ENCODE results near the gene CUEDC2.

CUEDC2 gene

DNA sequence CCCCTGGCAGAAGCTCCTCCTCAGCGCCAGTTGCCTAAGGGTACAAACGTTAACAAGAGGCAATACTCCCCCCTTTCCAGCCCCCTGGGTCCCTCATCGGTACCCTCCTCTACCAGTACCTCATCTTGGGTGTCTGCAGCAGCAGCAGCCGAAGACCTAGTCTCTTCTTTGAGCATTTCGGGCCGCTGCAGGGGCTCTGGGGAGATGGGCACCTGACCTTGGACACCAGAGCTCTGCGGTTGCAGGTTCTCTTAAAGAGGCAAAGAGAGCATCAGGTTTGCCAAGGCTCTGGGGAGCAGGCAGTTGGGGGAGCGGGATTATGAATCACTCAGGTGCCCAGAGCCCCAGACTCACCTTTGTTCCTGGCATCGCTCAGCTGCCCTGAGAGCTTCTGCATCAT lies 8.2 kb downstream of the CUEDC2 start:
- no peak for DNase-seq

DNA sequence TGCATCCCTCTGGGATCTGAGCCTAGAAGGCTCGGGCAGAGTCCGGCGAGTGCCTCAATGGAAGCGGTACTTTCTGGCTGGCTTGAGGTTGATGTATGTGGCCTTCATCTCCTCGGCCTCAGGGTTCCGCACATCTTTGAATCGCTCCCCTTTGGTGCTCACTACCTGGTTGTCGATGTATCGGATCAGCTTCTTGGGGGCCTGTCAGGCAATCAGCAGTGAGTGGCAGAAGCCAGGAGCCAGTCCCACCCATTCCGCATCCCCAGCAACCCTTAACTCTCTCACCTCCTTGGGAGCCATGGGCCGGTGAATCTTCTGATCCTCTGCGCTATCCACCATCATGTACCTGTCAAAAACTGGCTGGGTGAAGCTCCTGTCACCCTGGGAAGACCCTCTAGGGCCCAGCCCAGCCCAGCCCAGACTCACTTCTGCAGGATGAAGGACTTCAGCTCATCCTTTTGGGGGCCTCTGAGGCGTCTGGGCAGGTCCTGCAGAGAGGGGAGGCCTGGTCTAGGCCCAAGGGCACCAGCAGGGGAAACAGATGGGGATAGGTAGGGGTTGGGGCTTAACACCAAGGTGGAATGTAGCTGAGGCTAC lies 8.9 kb downstream of the CUEDC2 start:
- no peak for DNase-seq

DNA sequence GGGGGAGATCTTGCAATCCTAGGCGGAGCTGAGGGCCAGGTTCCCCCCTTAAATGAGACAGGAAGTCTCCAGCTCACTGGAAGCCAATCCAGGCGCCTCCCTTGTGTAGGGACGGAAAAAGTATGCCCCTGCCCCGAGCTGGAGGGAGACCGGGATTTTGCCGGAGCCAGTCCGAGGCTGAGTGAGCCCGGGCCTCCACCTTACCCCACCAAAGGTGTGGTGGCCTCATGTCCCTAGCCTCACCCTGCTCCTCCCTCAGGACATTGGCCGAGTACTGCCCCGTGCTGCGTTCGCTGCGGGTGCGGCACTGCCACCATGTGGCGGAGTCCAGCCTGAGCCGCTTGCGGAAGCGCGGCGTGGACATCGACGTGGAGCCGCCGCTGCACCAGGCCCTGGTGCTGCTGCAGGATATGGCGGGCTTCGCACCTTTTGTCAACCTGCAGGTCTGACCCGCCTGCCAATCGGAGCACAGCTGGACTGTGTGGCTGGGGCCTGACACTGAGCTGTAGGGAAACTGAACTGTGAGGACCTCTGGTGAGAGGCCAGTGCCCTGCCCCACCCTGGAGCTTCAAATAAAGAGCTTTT lies 9.7 kb downstream of the CUEDC2 start:
- DNase-seq = peak; percentile 54

DNA sequence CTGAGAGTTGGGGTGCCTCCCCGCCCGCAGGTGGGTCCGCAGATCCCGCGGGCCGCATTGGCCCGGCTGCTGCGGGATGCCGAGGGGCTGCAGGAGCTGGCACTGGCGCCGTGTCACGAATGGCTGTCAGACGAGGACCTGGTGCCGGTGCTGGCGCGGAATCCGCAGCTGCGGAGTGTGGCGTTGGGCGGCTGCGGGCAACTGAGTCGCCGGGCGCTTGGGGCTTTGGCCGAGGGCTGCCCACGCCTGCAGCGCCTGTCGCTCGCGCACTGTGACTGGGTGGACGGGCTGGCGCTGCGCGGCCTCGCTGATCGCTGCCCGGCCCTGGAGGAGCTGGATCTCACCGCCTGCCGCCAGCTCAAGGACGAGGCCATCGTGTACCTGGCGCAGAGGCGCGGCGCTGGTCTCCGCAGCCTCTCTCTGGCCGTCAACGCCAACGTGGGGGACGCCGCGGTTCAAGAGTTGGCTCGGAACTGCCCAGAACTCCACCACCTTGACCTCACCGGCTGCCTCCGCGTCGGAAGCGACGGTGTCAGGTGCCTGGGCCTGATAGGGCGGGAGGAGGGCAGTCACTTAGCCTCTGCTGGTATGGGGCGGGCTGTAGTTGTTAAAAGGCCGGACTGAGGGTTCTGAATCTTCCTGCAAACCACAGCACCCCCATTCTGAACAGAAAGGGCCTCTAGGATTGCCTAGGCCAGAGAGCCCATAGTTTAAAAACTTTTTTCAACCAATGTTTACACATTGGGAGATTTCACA lies 10.4 kb downstream of the CUEDC2 start:
- DNase-seq = no peak

DNA sequence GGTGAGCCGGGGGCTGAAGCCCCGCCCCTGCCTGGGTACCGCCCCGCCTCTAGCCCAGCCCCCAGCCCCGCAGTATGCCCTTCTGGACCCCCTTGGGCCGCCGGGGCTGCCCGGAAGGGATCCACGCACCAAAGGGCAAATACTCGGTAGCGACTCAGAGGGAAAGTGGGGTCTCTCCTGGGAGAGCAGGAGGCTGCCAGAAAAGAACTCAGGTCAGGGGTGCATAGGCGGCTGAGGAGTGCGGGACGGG lies 10.9 kb downstream of the CUEDC2 start:
- DNase-seq = no peak

DNA sequence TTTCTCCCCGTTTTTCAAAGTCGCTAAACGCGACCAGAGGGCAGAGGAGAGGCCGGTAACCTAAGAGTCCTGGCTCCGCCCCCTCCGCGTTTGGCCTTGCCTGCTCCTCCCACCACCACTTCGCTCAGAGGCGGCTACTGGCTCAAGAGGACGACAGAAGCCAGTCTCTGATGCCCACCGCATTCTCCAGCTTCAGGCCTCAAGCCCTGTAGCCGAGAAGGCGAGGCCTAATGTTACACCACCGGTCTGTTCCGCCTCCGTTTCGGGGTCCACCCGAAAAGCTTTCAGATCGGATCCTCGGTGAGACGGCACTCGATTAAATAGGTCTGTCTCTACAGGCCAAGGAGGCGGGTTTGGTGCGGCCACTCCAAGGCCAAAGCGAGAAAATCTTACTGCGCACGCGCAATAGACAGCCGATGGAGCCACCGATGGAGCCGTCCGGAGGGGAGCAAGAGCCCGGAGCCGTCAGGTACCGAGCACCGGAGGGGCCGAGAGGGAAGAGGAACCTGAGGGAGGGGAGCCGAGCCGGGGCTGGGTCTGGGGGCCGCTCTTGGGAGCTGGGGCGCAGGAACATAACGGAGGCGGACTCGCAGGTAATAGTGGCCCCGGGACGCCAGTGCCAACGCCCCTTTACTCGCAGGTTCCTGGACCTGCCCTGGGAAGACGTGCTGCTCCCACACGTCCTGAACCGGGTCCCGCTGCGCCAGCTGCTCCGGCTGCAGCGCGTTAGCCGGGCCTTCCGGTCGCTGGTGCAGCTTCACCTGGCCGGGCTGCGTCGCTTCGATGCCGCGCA lies 11.5 kb downstream of the CUEDC2 start, which contains the start of gene FBXL15:
Gene FBXL15, plus strand, starts transcription at position 123 of the 793 bp plus-strand sequence. Its CDS starts 294 bp downstream, at position 417.
- DNase-seq = peak; percentile 91

DNA sequence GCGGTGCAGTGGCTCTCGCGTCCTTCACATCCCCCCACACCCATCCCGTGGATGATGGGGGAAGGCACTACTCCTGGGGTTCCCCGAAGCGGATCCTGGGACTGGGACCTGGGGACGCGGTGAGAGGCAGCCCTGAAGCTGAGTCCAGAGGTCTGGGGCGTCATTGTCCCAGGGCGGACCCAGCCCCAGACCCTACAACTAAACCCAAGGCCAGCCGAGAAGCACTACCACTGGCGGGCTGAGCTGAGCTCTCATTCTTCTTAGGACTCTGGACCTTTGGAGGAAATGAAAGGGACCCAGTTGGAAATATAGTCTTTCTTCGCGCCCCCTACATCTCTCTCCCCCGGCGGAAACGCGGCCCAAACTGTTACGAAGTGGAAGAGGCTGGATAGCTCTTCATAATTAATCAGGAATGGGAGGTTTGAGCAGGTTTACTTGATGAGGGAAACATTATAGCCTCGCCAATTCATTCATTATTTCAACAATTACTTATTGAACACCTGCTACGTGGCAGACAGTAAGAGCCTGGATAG lies 12.1 kb downstream of the CUEDC2 start:
- DNase-seq = no peak

DNA sequence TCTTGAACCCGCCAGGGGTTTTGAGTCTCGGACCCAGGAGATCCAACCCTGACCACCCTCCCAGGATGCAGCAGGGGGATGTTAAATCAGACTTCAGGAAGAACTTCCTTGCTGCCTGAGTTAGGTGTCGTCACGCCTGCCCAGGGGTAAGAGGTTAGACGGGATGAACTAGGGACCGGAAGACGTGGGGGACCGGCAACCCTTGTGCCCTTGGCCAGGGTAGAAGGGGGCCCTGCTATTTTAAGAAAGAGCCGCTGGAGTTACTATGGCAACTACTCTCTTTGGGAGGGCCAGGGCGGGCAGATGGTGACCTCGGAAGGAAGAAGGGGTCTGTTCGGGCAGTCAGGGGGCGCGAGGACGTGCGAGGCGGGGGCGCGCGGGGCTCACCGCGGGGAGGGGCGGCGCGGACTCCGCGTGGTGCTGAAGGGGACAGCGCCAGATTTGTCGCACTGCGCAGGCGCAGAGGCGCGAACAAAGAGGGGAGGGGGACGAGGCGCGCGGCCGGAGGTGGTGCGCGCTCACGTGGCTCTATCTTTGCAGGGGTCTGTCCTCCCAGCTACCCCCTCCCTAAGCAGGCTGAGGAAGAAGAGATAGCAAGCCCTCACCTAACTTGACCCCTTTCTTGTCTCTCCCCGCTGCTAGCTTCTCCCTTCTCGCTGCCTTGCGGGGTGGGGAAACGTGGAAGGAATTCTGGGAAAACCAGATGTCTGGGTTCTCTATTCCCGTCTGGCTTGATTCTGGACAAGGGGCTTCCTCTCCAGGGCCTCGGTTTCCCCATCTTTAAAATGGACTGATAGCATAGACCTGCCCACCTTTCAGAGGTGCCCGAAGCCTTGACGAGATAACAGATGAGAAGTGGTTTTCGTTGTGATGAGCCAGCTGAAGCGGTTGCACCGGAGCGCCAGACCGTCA lies 12.8 kb downstream of the CUEDC2 start:
- DNase-seq = peak; percentile 66

DNA sequence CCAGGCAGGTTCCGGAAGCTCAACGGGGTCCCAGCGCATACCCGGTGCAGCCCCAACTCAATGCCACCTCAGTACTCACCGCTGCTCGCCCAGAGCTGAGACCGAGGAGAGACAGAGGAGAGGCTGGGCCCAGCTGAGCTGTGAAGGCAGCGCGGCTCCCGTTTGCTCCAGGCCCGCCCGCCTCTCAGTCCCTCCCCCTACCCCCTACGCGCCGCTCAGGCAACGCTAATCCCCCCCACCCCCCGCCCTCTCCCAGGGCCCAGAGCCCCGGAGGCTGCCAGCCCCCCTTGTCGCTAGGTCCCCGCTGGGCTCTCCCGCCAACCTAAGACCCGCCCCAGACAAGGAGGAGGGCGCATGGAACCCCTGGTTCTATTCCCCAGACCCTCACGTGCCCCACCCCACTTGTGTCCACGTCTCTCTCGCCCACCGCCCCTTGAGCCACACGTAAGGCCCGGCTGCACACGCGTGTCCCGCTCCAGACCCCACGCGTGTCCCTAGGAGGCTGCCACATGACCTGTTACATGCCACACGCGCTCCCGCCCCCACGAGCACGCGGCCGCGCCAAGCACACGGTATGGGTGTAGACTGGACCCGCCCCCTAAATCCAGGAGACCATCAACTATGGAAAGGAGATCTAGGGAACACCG lies 13.6 kb downstream of the CUEDC2 start, which contains the start of gene PSD:
Gene PSD, minus strand, starts transcription at position 164 of the 647 bp plus-strand sequence. CDS start 1,747 bp downstream, outside the sequence.
- no peak for DNase-seq

DNA sequence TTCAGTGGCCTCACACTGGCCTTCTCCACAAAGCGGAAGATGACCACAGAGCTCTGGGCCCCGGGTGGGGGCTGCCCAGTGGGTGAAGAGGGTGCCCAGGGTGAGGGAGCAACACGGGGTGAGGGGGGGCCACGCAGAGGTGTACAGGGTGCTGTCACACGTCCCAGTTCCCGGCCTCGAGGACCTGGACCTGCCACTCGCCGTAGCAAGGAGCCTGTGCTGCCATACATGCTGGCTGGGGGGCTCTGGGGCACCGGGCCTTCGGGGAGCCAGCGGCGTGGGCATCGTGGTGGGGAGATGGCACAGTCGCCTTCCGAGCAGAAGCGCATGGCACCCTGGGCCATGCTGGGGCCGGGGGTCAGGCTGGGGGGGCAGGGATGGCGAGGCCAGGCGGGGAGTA lies 15.7 kb downstream of the CUEDC2 start:
- DNase-seq = no peak

DNA sequence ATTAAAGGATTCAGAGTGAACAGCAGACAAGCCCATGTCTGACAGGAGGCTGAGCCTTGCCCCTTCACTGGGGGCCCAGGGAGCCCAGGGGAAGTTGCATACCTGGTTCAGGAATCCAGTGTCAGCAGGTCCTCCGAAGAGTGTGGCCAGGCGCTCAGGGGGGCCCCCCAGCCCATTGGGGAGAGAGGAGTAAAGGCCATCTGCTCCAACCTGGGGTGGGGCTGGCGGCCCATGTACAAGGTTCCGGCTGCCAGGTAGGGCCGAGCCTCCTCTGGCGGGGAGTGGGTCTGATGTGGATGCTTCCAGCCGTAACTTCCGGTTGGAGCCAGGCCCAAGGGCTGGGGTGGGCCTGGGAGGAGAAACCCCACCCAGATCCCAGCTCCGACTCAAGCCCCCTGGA lies 16.1 kb downstream of the CUEDC2 start:
- DNase-seq = no peak

DNA sequence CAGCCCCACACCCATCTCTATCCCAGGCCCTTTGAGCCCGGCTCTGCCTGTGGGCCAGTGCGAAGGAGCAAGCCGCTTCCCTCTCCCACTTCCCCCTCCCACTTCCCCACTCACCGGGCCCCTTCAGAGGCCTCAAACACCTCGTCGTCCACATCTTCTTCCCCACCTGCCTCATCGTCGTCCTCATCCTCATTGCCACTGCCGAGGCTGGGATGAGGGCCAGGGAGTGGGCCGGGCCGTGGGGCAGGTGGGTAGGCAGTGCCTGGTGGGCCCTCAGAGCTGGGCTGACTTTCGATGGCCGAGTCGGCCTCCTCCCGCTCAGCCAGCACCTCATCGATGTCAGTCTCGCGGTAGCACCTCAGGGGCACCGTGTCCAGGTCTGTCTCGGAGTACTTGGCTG lies 17.6 kb downstream of the CUEDC2 start:
- no peak for DNase-seq

DNA sequence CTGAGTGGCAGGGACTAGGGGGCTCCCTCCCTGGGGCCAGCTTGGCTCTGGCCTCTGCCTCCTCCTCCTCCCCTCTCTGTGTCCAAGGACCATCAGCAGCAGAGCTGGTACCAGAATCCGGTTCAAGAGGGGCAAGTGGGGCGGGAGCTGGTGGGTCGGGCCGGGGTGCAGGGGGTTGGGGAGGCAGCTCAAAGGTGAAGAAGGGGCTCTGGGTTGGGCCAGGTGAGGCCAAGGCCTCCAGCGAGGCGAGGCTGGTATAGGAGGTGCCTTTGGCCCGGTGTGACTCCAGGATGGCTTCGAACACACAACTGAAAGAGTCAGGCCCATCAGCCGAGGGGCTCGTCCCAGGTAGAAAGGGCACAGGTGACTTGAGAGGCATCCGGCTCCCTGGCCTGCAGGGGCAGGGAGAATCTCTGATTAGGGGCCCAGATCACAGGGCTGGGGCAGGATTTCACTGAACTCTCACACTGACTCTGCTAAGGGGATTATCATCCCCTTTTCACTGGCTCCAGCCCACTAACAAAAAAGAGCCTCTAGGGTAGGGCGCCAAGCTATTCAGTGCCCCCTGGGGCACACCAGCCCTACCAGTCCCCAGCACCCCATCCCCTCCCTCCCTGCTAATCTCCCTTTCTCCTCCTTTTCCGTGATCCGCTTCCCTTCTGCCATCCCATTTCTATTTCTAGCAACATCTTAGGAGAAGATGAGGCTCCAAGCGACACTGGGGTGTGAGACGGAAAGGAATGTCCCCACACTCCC lies 18.4 kb downstream of the CUEDC2 start:
- DNase-seq = no peak

DNA sequence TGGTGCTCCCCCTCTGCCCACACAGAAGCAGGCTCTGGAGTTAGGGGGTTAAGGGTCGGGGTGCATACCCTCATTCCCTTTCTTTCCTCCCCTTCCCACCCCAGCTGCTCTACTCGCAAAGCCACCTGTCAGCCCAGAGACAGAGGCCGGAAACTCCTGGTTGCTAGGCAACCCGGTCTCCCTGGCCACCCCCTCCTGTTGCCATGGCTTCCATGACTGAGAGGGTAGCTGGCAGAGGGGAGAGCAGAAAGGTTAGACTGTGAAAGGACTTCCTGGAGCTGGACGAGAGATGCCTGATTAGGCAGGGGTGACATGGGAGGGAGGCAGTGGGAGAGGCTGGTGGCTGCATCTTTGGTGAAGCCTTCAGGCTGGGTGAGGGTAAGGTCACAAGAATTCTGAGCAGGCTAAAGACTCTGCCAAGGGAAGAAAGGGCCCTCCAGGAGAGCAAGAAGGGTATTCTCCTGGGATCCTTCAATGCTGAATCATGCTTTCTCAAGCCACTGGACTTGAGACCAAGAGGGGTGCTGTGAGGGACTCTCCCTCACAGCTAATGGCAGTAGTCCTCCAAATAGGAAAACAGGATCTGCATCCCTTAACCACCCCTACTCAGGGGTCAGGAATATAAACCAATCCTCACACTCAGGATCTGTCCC lies 19.2 kb downstream of the CUEDC2 start:
- no peak for DNase-seq

DNA sequence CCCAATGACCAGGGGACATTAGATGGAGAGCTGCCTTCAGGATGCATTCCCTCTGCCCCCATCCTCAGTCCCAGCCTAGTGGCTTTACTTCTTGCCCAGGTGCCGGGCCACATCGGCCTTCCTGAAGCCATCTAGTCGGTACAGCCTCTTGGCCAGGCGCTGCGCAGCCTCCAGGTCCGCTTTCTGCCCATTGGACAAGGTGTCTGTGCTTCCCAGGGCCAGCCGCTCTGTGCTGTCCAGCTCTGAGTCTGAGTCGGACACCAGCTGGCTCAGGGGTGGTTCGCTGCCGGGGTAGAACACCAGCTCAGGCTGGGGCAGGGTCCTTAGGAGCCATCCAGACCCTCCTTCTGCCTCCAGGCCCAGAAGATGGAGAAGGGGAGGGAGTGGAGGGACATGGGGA lies 20.1 kb downstream of the CUEDC2 start:
- no peak for DNase-seq

DNA sequence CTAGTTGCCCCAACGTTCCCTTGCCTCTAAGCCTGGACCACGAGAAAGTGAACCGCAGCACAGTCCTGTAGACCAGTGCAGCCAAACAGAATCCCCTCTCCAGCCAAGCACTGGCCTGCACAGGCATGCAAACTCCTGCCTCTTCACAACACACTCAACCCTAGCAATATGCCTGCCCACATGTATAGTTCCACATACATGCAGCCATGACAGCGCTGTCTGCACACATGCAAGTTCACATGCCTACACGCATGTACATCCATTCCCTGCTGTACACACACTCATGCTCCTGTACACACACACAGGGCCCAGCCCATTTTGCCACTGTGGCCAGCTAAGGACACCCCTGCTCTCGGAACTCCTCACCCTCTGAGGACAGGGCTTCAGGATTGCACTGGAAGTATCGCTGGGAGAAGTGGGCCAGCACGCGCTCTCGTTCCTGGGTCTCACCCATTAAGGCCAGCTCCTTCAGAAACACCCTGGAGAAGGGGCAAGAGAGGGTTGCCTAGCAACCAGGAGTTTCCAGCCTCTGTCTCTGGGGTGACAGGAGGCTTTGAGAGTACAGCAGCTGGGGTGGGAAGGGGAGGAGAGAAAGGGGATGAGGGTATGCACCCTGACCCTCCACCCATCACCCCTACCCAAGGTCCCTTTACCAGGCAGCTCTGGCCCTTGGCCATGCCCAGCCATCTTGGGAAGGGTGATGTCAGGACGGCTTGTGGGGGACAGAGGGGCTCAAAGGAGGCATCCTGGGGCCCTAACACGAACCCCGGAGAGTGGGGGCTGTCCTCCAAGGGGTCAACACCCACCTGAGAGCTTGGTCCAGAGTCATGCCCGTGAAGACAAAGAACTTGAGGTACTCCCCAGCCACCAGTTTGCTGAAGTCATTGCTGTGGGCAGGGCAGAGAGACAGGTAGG lies 20.8 kb downstream of the CUEDC2 start:
- no peak for DNase-seq

DNA sequence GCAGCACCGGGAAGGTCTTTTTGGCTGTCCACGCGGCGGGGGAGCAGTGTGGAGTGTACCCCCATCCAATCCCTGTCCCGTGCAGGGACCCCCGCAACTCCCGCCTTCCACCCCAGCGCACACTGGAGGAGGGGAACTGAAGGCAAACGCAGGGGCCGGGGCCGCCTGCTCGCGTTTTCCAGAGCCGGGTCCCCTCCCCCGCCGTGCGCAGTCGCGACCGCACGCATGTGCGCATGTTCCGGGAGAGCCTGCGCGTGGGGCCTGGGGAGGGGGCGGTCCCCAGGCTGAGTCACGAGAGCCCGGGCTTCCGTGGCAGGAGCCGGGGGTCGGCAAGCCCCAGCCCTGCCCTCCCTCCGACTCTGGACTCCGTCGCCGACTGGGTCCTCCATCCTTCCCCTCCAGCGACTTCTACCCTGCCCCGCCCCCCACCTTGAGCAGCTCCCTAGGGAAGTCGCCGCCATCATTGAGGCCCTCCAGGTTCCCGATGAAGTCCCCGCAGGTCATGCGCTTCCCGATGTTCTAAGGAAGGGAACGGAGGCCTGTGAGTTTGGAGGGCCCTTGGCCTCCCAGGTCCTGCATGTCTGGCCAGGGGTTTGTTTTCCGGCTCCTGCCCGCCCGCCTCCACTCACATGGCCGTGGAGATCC lies 21.8 kb downstream of the CUEDC2 start:
- DNase-seq = peak; percentile 79

DNA sequence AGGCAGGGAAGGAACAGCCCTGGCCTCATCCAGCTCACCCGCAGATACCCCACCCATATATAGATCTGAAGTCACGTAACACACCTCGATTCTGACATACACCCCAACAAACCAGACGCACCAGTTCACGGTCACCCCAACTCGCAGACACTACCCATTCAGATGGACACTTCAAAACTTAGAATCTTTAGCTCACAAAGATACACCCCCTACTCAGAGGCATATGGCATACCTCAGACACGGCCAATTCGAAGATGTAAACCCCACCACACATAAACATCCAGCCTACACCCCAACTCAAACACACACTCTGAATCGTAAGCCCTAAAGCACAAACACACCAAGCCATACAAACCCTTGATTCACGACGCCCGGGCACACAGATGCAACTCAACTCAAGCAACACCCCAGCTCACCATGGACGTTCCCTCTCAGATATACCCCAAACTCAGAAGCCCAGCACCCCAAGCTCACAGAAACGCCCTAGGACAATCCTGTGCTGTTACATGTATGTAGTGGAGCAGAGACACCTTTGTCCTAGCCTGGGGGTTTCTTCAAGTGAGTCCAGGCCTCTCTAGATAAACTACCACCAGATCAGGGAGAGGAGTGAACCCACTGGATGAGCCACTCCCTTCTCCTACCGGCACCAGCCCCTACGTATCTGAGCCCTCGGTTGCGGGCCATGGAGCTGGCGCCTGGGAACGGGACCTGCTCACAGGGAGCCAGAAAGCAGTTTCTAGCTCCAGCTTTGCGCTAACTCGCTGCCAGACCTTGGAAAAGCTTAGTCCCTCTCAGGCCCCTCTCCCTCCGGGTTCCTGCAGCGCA lies 22.6 kb downstream of the CUEDC2 start:
- DNase-seq = no peak
